ENCODE measurements around the gene CYP4F11.
"Not testable (repeated sequence)": the region's sequence is repeated elsewhere in the genome, so short reads cannot be mapped to it uniquely, and the experiment has no call there.

Gene CYP4F11

DNA sequence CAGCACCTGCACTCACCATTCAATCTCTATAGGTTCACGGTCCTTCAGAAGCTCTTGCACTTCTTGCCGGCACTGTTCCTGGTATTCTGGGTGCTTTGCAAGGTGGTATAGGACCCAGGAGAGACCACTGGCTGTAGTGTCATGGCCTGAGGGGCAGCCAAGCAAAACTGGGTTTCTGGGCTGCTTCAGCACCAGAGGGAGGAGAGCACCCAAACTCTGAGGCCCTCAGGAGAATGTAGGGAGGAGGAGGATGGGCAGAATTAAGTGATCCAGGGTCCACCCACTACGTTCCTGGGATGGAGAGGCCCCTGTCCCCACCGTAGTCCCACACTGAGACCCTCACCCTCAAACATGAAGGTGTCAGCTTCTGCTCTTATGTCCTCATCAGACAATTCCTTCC is 12.3 kb downstream of the CYP4F11 start:
- DNase-seq (ENCODE audit: low spot score) = no peak

DNA sequence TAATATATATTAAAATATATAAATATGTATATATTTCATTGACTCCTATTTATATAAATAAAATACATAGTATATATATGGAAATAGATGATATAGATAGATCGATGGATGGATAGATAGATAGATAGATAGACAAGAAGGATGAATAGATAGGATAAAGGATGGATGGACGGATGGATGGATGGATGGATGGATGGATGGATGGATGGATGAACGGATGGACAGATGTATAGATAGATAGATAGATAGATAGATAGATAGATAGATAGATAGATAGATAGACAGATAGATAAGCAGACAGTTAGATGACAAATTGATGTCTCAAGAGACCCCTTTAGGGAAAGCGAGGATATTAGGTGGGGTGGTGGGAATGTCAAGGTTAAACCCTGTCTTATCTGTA is 15.1 kb downstream of the CYP4F11 start:
- DNase-seq (ENCODE audit: low spot score) = no peak

DNA sequence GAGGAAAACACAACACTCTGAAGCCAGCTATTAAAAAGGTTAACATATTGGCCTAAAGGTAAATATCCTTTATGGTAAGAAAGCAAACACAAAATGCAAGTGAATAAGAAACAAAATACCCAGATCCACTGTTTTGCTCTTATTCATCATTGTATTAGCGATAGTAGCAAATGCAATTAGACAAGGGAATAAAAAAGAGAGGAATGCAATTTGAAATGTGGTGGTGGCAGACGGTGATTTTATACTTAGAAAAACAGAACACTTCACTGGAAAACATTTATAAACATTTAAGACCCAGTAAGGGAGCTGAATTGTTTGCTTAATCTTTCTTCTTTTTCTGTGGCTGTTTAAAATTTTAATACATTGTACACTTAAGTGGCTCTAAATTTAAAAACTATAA is 19.2 kb downstream of the CYP4F11 start:
- no peak for DNase-seq (ENCODE audit: low spot score)

DNA sequence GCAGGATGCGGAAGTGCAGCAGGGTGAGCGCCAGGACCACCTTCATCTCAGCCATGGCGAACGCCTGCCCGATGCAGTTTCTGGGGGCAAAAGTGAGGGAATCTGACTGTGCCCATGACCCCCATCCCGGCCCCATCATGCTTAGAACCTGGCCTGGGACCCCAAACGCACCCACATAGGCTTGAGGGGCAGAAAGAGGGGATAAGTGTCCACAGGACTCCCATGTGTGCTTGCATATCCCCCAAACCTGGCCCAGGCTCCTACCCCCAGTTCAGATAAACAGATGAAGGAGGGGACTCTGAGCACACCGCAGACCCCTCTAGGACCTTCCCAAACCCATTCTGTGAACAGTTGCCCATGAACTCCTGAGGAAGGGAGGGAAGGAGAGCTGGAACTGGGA is 20.5 kb downstream of the CYP4F11 start:
- DNase-seq (ENCODE audit: low spot score) = peak; percentile 1

GRCh38 chr19:15913384-15913783 is 20.9 kb downstream of the CYP4F11 start:
- peak; percentile 1 for DNase-seq (ENCODE audit: low spot score)

- DNase-seq (ENCODE audit: low spot score) = peak; percentile 1
Observed at GRCh38 chr19:15911599-15912235, 22.6 kb downstream of the CYP4F11 start.

GRCh38 chr19:15905026-15905425 is 29.3 kb downstream of the CYP4F11 start:
- DNase-seq (ENCODE audit: low spot score) = no peak

DNA sequence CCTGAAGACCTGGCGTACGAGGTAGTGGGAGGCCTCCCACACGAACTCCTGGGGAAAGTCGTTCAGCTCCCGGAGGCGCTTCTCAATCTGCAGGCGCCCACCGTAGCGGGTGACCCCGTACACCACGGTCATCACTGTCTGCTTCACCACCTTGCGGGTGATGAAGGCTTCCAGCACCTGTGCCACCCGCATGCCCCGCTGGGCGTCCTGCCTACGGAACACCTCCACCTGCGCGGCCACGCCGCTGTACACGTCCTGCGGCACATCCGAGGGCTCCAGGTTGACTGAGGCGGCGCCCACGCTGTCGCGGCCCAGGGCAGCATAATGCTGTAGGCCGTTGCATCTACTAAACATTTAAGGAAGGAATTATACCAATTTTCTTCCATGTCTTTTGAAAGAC is 31.4 kb downstream of the CYP4F11 start:
- not testable (repeated sequence) for DNase-seq (ENCODE audit: low spot score)

- no peak for DNase-seq (ENCODE audit: low spot score)
Observed at GRCh38 chr19:15902254-15902653, 32.1 kb downstream of the CYP4F11 start.

- DNase-seq (ENCODE audit: low spot score) = no peak
Observed at GRCh38 chr19:15900504-15900903, 33.8 kb downstream of the CYP4F11 start.

DNA sequence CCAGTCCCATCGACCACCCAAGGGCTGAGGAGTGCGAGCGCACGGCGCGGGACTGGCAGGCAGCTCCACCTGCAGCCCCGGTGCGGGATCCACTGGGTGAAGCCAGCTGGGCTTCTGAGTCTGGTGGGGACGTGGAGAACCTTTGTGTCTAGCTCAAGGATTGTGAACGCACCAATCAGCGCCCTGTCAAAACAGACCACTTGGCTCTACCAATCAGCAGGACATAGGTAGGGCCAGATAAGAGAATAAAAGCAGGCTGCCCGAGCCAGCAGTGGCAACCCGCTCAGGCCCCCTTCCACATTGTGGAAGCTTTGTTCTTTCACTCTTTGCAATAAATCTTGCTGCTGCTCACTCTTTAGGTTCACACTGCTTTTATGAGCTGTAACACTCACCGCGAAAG is 34.3 kb downstream of the CYP4F11 start:
- DNase-seq (ENCODE audit: low spot score) = not testable (repeated sequence)

GRCh38 chr19:15899561-15899960 is 34.8 kb downstream of the CYP4F11 start:
- not testable (repeated sequence) for DNase-seq (ENCODE audit: low spot score)

DNA sequence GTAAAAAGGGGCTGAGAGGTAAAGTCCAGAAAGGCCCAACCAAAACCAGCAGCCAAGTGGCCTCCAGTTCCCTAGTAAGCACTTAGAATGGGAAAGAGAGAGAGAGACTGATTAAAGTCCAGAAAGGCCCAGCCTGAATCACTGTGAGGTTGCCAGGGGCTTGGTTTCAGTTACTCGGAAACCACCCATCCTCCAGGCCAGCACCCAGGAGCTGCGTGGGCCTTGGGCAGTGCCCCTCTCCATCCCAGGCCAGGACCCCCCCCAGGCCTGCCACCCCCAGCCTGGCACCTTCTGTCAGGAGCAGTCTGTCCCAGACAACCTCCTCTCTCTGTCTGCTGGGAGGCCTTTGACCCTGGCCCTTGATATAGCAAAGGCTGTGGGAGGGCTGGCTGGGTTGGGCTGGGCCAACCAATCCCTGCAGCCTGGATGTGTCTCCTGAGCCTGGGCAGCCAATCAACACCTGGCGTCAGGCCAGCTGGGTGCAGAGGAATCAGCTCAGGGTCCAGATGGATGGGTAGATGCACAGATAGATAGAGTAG is 36.5 kb downstream of the CYP4F11 start, which contains the start of gene CYP4F2:
Gene CYP4F2, minus strand, starts transcription at position 337 of the 539 bp plus-strand sequence. CDS start 463 bp downstream, outside the sequence.
- DNase-seq (ENCODE audit: low spot score) = no peak

DNA sequence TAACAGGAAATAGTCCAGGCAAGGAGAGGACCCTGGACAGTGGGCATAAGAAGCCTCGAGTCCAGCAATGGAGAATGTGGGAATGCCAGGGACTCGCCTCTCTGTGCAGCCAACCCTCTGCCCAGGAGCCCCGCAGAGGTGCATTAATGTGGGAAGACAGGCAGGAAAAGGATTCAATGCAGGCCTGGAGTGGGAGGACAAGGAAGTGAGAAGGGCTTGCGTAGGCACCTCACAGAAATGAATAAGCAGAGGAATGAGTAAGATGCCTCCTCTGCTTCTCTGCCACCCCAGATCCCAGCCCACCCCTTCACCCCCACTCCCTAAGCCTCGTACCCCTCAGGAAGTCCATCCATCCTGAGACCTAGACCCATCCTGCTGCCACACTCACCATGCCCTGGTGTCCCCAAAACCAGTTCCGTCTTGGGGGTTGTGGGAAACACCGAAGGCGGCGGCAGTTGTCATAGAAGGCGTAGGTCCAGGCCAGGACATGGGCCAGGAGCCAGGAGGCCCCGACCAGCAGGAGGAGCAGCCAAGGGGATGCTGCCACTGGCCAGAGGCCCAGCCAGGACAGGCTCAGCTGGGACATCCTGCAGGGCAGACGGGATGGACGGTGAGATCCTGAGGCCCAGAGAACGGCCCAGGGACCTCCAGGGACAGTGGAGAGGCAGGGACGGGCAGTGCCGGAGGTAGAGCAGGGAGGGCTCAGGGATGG is 37.1 kb downstream of the CYP4F11 start:
- no peak for DNase-seq (ENCODE audit: low spot score)

- no peak for DNase-seq (ENCODE audit: low spot score)
Observed at GRCh38 chr19:15895876-15896430, 38.4 kb downstream of the CYP4F11 start.

DNA sequence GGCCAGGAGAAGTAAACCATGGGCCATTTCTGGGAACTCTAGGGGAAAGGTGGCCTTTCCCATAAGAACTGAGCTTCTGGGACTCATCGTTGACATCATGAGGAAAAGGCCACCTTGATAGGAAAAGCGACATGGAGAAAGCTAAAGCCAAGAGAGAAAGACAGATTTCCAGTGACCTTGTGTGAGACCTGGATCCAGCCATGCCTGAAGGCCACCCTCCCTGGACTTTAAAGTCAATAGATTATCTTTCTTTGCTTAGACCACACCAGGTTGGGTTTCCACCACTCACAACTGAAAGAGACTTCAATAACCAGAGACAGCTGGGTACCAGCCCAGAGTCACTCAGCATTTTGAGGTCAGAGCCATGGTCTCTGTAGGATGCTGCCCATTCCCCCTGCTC is 40.0 kb downstream of the CYP4F11 start:
- no peak for DNase-seq (ENCODE audit: low spot score)

- DNase-seq (ENCODE audit: low spot score) = no peak
Observed at GRCh38 chr19:15893477-15893876, 40.9 kb downstream of the CYP4F11 start.

- no peak for DNase-seq (ENCODE audit: low spot score)
Observed at GRCh38 chr19:15892012-15892411, 42.3 kb downstream of the CYP4F11 start.

GRCh38 chr19:15891434-15891833 is 42.9 kb downstream of the CYP4F11 start:
- no peak for DNase-seq (ENCODE audit: low spot score)

GRCh38 chr19:15889339-15889738 is 45.0 kb downstream of the CYP4F11 start:
- DNase-seq (ENCODE audit: low spot score) = not testable (repeated sequence)

GRCh38 chr19:15885919-15886318 is 48.4 kb downstream of the CYP4F11 start:
- no peak for DNase-seq (ENCODE audit: low spot score)

- no peak for DNase-seq (ENCODE audit: low spot score)
Observed at GRCh38 chr19:15885167-15885566, 49.2 kb downstream of the CYP4F11 start.

DNA sequence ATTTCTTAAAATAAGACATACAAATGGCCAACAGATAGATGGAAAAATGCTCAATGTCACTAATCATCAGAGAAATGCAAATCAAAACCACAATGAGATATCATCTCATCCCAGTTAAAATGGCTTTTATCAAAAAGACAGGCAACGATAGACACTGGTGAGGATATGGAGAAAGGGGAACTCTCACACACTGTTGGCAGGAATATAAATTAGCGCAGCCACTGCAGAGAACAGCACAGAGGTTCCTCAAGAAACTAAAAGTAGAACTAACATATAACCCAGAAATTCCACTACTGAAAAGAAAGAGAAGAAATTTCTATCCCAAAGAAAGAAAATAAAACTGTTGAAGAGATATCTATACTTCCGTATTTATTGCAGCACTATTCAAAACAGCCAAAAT is 51.0 kb downstream of the CYP4F11 start:
- not testable (repeated sequence) for DNase-seq (ENCODE audit: low spot score)

Data from iPS-NIHi11 (cell line).